Measurements from ENCODE around the gene ABR. TPM values are rescaled to one million over a fixed set of nuclear protein-coding genes. Genes with fewer than 3 reads are reported as not detected.
"Not testable (repeated sequence)": the region's sequence is repeated elsewhere in the genome, so short reads cannot be mapped to it uniquely, and the experiment has no call there.

The ABR gene
- total and polyA plus RNA-seq, 2 of the 13 experiments (the other 11 are each of a cell fraction or from before 2014, with no cell fraction given) = 12.4 to 40.4 TPM

DNA sequence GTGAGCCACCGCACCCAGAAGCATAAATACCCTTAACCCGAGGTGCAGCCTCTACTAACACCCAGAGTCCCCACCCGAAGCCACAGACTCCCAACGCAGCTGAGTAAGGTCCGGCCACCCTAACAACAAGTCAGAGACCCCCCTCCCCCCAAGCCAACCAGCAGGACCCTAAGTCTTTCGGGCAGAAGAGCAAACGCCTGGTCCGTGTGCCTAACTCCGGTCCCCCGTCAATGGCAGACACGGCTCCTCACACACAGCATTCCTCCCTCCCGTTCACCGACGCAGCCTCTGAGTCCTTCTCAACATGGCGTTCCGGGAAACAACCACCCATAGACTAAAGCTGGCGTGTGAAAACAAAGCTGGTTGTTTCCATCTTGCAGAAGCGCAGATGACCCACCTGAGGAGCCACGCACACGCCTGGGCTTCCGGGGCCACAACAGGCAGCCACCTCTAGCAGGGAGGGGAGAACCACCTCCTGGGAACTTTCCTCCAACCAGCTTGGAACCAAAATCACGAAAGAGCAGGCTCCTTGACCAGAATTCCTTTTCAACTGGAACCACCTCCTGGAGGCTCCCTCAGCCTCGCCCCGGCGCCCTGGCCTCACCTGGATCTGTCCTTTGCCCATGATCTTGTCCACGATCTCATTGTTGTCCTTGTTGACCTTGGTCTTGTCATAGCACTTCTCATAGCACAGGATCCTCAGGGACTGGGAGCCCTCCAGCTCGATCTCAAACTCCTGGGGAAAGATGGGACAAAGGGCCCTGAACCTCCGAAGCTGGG is 130.1 kb downstream of the ABR start:
- ChIA-PET POLR2A (no interaction called here), CTCF (ENCODE audit: low intra/inter-chr PET ratio, low total read pairs) (no interaction called here)
- H2AFZ ChIP-seq (ENCODE audit: low read length) = no peak overlapping the region
- H3K9ac ChIP-seq (ENCODE audit: insufficient read depth, low read depth, low read length) = no peak overlapping the region
- H3K79me2 ChIP-seq (ENCODE audit: insufficient read depth, low read length) = no peaks in the 10 kb centered on the region
- WGBS (ENCODE audit: low lambda C conversion rate) = 94% methylated on average over 22 of the region's 28 CpGs
- H3K36me3 ChIP-seq (replicated peaks in 1 of 2; ENCODE audit: control insufficient read depth in 1 of 2, insufficient read depth in 2 of 2, low read length in 2 of 2) = no peaks in the 10 kb centered on the region
- in situ Hi-C loops (cut with HindIII; ENCODE audit: extremely low pct_ligation_motif_present, low pct_unique_long_range_greater_than_20kb) (no loop called here), intact Hi-C loops (cut with micrococcal nuclease; ENCODE audit: unreplicated experiment) (no loop called here)
- FAIRE-seq = no peak
- no peaks in the 10 kb centered on the region for H3K27me3 ChIP-seq (ENCODE audit: control insufficient read depth in 1 of 2, insufficient read depth in 2 of 2, low read length in 2 of 2)
- no peak for DNase-seq (ENCODE audit: low spot score)
- no peak overlapping the region for H3K4me2 ChIP-seq (ENCODE audit: low read depth, low read length)
- ATAC-seq = no peak
- H3K9me3 ChIP-seq (ENCODE audit: low read length) = no peaks in the 10 kb centered on the region
- H3K4me1 ChIP-seq (ENCODE audit: insufficient read depth, low read length) = no peaks in the 10 kb centered on the region
- BruUV-seq (replicated peaks) = no TSS peak
- no peak for TF ChIP-seq ZSCAN20 (CRISPR knock-in tag; IDR thresholded peaks at IDR 0.05; ENCODE audit: borderline replicate concordance)
- no peak for TF ChIP-seq SP4 (CRISPR knock-in tag; IDR thresholded peaks at IDR 0.05)
- TF ChIP-seq WIZ (CRISPR knock-in tag; IDR thresholded peaks at IDR 0.05) = no peak
- no peak for TF ChIP-seq PHF5A (CRISPR knock-in tag; IDR thresholded peaks at IDR 0.05; ENCODE audit: low read depth, unreplicated experiment)
- TF ChIP-seq, protein P1, sequence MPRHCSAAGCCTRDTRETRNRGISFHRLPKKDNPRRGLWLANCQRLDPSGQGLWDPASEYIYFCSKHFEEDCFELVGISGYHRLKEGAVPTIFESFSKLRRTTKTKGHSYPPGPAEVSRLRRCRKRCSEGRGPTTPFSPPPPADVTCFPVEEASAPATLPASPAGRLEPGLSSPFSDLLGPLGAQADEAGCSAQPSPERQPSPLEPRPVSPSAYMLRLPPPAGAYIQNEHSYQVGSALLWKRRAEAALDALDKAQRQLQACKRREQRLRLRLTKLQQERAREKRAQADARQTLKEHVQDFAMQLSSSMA (CRISPR knock-in tag; IDR thresholded peaks at IDR 0.05) = no peak
- TF ChIP-seq PHF8 (CRISPR knock-in tag; IDR thresholded peaks at IDR 0.05) = no peak
- TF ChIP-seq, protein P2, sequence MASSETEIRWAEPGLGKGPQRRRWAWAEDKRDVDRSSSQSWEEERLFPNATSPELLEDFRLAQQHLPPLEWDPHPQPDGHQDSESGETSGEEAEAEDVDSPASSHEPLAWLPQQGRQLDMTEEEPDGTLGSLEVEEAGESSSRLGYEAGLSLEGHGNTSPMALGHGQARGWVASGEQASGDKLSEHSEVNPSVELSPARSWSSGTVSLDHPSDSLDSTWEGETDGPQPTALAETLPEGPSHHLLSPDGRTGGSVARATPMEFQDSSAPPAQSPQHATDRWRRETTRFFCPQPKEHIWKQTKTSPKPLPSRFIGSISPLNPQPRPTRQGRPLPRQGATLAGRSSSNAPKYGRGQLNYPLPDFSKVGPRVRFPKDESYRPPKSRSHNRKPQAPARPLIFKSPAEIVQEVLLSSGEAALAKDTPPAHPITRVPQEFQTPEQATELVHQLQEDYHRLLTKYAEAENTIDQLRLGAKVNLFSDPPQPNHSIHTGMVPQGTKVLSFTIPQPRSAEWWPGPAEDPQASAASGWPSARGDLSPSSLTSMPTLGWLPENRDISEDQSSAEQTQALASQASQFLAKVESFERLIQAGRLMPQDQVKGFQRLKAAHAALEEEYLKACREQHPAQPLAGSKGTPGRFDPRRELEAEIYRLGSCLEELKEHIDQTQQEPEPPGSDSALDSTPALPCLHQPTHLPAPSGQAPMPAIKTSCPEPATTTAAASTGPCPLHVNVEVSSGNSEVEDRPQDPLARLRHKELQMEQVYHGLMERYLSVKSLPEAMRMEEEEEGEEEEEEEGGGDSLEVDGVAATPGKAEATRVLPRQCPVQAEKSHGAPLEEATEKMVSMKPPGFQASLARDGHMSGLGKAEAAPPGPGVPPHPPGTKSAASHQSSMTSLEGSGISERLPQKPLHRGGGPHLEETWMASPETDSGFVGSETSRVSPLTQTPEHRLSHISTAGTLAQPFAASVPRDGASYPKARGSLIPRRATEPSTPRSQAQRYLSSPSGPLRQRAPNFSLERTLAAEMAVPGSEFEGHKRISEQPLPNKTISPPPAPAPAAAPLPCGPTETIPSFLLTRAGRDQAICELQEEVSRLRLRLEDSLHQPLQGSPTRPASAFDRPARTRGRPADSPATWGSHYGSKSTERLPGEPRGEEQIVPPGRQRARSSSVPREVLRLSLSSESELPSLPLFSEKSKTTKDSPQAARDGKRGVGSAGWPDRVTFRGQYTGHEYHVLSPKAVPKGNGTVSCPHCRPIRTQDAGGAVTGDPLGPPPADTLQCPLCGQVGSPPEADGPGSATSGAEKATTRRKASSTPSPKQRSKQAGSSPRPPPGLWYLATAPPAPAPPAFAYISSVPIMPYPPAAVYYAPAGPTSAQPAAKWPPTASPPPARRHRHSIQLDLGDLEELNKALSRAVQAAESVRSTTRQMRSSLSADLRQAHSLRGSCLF (CRISPR knock-in tag; IDR thresholded peaks at IDR 0.05; ENCODE audit: borderline replicate concordance) = no peak
- no peak overlapping the region for H3K27ac ChIP-seq (ENCODE audit: extremely low read length, insufficient read depth, low read length)
- no peak overlapping the region for H3K4me3 ChIP-seq (replicated peaks in 1 of 3; ENCODE audit: insufficient read depth in 1 of 3, low read depth in 2 of 3, low read length in 3 of 3)
- no peaks in the 10 kb centered on the region for H4K20me1 ChIP-seq (ENCODE audit: insufficient read depth, low read length)

DNA sequence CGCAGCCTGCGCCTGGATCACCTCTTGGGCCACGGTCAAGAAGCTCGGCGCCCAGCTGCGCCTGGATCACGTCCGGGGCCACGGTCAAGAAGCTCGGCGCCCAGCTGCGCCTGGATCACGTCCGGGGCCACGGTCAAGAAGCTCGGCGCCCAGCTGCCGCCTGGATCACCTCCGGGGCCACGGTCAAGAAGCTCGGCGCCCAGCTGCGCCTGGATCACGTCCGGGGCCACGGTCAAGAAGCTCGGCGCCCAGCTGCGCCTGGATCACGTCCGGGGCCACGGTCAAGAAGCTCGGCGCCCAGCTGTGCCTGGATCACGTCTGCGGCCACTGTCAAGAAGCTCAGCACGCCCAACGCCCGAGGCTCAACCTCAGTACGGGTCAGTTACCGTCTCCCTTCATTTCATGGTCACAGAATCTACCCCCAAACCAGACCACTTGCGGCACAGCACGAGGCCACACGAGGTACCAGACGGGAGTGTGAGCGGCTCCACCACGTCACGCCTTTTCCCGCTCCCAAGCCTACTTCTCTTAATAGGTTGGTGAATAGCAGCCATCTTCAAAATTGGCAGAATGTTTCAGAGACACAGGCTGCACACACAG is 131.2 kb downstream of the ABR start:
- H3K27ac ChIP-seq (ENCODE audit: extremely low read length, insufficient read depth, low read length); FAIRE-seq; ATAC-seq; H3K79me2 ChIP-seq (ENCODE audit: insufficient read depth, low read length); H3K27me3 ChIP-seq (ENCODE audit: control insufficient read depth in 1 of 2, insufficient read depth in 2 of 2, low read length in 2 of 2); intact Hi-C loops (cut with micrococcal nuclease; ENCODE audit: unreplicated experiment); H3K4me3 ChIP-seq (replicated peaks in 1 of 3; ENCODE audit: insufficient read depth in 1 of 3, low read depth in 2 of 3, low read length in 3 of 3); DNase-seq (ENCODE audit: low spot score); POLR2A ChIA-PET; H4K20me1 ChIP-seq (ENCODE audit: insufficient read depth, low read length); H3K4me2 ChIP-seq (ENCODE audit: low read depth, low read length); H3K9me3 ChIP-seq (ENCODE audit: low read length); H2AFZ ChIP-seq (ENCODE audit: low read length); BruUV-seq (replicated peaks); CTCF ChIA-PET (ENCODE audit: low intra/inter-chr PET ratio, low total read pairs); in situ Hi-C loops (cut with HindIII; ENCODE audit: extremely low pct_ligation_motif_present, low pct_unique_long_range_greater_than_20kb); H3K36me3 ChIP-seq (replicated peaks in 1 of 2; ENCODE audit: control insufficient read depth in 1 of 2, insufficient read depth in 2 of 2, low read length in 2 of 2); H3K9ac ChIP-seq (ENCODE audit: insufficient read depth, low read depth, low read length); H3K4me1 ChIP-seq (ENCODE audit: insufficient read depth, low read length): not testable (repeated sequence)
- WGBS (ENCODE audit: low lambda C conversion rate) = 93% methylated on average over 27 of the region's 49 CpGs
